Gastrocnemius medialis (tissue), 4 donors: Measurements from ENCODE around the gene GNGT2. TPM values are rescaled to one million over a fixed set of nuclear protein-coding genes. Genes with fewer than 3 reads are reported as not detected.

Experiments used
- ATAC-seq, 2 donors: fragments of 150-250 bp; one replicate each; pipeline ENCODE4 v1.9.1; 2016
- DNase-seq, 2 donors: peaks; one replicate each; pipeline ENCODE4 v3.0.0-alpha.2; 2019
- H3K27ac ChIP-seq, 4 donors: fragments of 200-600 bp; sonication (generic); 1 replicate in 1 of 4; 2 replicates in 3 of 4; pipeline ENCODE4 v1.5.1; 2016 to 2018; ENCODE audit warnings: mild to moderate bottlenecking in 2 of 4, moderate library complexity in 1 of 4
- H3K27me3 ChIP-seq, 3 donors: fragments of 200-600 bp; sonication (generic) in 2 of 3; 1 replicate in 1 of 3; 2 replicates in 2 of 3; pipeline versions ENCODE4 v1.5.1 to v1.6.0; 2016 to 2019; ENCODE audit warnings: mild to moderate bottlenecking in 1 of 3, moderate library complexity in 1 of 3
- H3K36me3 ChIP-seq, 2 donors: fragments of 200-600 bp; sonication (generic) in 1 of 2; one replicate each; pipeline ENCODE4 v1.5.1; 2017 to 2018
- H3K4me1 ChIP-seq, 2 donors: fragments of 200-600 bp; sonication (generic) in 1 of 2; one replicate each; pipeline ENCODE4 v1.5.1; 2016 to 2017; ENCODE audit warnings: mild to moderate bottlenecking in 2 of 2
- H3K4me3 ChIP-seq, 4 donors: fragments of 200-600 bp; sonication (generic) in 3 of 4; 1 replicate in 1 of 4; 2 replicates in 3 of 4; pipeline ENCODE4 v1.5.1; 2016 to 2019; ENCODE audit warnings: mild to moderate bottlenecking in 2 of 4
- H3K9me3 ChIP-seq, 3 donors: fragments of 200-600 bp; sonication (generic) in 2 of 3; 1 replicate in 1 of 3; 2 replicates in 2 of 3; pipeline ENCODE4 v1.5.1; 2016 to 2019
- POLR2A ChIP-seq, 2 donors: fragments of 450-650 bp; IDR thresholded peaks; one replicate each; pipeline ENCODE4 v1.6.1; 2017; ENCODE audit warnings: antibody characterized with exemption in 2 of 2, mild to moderate bottlenecking in 2 of 2, moderate library complexity in 2 of 2
- in situ Hi-C, 4 donors: fragments of 200-750 bp; cut with MboI; loops; one replicate each; pipeline versions ENCODE4 v1.15.0 to v1.8.0; 2017; ENCODE audit warnings: low sequenced_read_pairs in 4 of 4
- intact Hi-C: fragments of 100-400 bp; cut with DNase I; formaldehyde crosslinking; loops from one replicate; pipeline ENCODE4 v1.15.1; 2023; ENCODE audit warnings: low total_unique reads
- total RNA-seq, 4 donors: library from RNA; depleted of rRNA; stranded (reverse); fragments of >200 nt; gene quantifications; one replicate each; pipeline versions ENCODE4 v1.1.0 to v1.2.3, GENCODE V29; 2016
- TF ChIP-seq, protein P1 (sequence below), 5 experiments: fragments of 450-650 bp in 3 of 5; fragments of 200-600 bp in 2 of 5; sonication (generic) in 2 of 5; IDR thresholded peaks in 4 of 5; conservative IDR thresholded peaks in 1 of 5; 1 replicate in 4 of 5; 2 replicates in 1 of 5; pipeline ENCODE4 v1.5.1; 2016 to 2019; ENCODE audit warnings: antibody characterized with exemption in 5 of 5, mild to moderate bottlenecking in 3 of 5, moderate library complexity in 3 of 5

Gene GNGT2
- total RNA-seq, 4 donors from 2014 or later, result not detected

DNA sequence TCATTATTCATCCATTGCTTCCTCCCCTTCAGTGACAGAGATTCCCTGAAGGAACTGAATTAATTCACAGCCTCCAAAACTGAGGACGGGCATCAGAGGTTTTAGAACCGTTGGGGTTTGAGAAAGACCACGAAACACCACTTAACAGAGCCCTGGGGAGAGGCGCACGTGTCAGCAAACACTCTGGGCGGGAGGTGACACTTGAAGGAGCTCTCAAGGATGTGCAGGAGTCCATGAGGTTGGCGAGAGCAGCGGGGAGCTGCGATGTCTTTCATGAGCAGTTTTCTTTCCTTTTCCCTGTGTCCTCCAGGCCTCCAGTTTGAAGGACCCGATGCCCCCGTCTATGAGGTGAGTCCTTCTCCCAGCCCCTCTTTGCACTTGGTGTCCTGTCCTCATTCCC, 54.1 kb downstream of the GNGT2 start:
- in situ Hi-C loops, result no loop called here
- TF ChIP-seq POLR2A (IDR thresholded peaks at IDR 0.05), result no peak
- TF ChIP-seq, protein P1, sequence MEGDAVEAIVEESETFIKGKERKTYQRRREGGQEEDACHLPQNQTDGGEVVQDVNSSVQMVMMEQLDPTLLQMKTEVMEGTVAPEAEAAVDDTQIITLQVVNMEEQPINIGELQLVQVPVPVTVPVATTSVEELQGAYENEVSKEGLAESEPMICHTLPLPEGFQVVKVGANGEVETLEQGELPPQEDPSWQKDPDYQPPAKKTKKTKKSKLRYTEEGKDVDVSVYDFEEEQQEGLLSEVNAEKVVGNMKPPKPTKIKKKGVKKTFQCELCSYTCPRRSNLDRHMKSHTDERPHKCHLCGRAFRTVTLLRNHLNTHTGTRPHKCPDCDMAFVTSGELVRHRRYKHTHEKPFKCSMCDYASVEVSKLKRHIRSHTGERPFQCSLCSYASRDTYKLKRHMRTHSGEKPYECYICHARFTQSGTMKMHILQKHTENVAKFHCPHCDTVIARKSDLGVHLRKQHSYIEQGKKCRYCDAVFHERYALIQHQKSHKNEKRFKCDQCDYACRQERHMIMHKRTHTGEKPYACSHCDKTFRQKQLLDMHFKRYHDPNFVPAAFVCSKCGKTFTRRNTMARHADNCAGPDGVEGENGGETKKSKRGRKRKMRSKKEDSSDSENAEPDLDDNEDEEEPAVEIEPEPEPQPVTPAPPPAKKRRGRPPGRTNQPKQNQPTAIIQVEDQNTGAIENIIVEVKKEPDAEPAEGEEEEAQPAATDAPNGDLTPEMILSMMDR (IDR thresholded peaks at IDR 0.05 in 4 of 5, conservative IDR thresholded peaks at IDR 0.05 in 1 of 5), result no peak
- ATAC-seq, result no peak
- Histone ChIP-seq H3K36me3 (no peaks in the 10 kb centered on the region), H3K27ac (no peak overlapping the region), H3K4me1 (no peaks in the 10 kb centered on the region), H3K9me3 (no peaks in the 10 kb centered on the region), H3K4me3 (no peak overlapping the region), H3K27me3 (peaks cover 22 to 33% (median 28%) of the 10 kb centered on the region in 3 donors)
- intact Hi-C loops, result no loop called here
- no peak for DNase-seq

Other genes with a start within 250 kb of the GNGT2 start
- not detected for gene GIP, start 242.0 kb downstream of the GNGT2 start, total RNA-seq
- gene IGF2BP1, start 213.2 kb downstream of the GNGT2 start, total RNA-seq, result not detected
- gene B4GALNT2, start 77.8 kb downstream of the GNGT2 start, total RNA-seq, result under 1 TPM in 1 of 4 donors, not detected in 3; 0.22 TPM
- 1 to 10 TPM; 1.2 to 2.6 (median 2.4) TPM for gene ABI3, start 133 bp upstream of the GNGT2 start, total RNA-seq
- 1 to 10 TPM in 3 of 4 donors, not detected in 1; 1.0 to 3.7 (median 2.1) TPM for gene PHOSPHO1, start 20.2 kb upstream of the GNGT2 start, total RNA-seq
- gene ZNF652, start 151.7 kb upstream of the GNGT2 start, total RNA-seq, result 10 to 100 TPM; 32.8 to 49.6 (median 41.1) TPM
- gene PHB1, start 204.3 kb upstream of the GNGT2 start, total RNA-seq, result 100 to 1,000 TPM; 102 to 137 (median 116) TPM